GM18951 (cell line): ENCODE results near the gene IFI27L1.

Experiments
- POLR2A ChIP-seq: IDR thresholded peaks from 4 replicates; pipeline ENCODE4 v1.6.1; 2011; ENCODE audit warnings: mild to moderate bottlenecking; ENCODE audit not compliant: insufficient read length, insufficient read depth; ENCODE audit errors: extremely low read depth
- in situ Hi-C: fragments of 300-500 bp; cut with MboI; formaldehyde crosslinking; loops from one replicate; pipeline ENCODE4 v1.12.0; 2022; ENCODE audit warnings: low sequenced_read_pairs, mixed read lengths, inconsistent platforms; ENCODE audit not compliant: unreplicated experiment

Gene IFI27L1

DNA sequence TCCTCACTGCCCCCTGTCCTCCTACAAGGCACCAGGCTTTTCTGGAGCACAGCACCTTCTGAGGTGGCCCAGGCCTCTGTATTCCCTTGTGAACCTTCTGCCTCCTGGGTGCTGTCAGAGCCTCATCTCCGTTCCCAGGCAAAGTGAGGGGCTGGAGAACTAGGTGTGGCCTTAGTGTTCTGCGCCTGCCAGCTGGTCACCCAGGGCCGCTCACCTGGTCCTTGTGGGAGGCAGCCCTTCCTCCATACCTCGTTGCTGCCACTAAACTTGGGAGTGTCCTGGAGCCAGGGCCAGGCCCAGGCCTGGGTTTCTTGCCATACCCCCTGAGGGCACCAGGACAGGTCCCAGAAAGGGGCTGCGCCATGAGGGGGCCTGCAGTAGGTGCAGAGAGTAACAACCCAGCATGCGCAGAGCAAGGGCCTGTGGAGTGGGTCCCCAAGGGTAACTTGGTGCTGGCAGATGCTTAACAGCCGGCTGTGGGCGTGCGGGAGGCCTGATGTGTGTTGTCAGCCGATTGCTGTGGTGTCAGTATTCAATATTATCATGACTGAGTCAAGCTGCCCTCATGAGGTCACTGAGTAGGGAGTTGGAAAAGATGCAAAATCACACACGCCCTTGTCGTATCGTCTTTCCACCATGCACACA lies 37.9 kb upstream of the IFI27L1 start:
- in situ Hi-C loops: no loop called here
- TF ChIP-seq POLR2A: no peak

DNA sequence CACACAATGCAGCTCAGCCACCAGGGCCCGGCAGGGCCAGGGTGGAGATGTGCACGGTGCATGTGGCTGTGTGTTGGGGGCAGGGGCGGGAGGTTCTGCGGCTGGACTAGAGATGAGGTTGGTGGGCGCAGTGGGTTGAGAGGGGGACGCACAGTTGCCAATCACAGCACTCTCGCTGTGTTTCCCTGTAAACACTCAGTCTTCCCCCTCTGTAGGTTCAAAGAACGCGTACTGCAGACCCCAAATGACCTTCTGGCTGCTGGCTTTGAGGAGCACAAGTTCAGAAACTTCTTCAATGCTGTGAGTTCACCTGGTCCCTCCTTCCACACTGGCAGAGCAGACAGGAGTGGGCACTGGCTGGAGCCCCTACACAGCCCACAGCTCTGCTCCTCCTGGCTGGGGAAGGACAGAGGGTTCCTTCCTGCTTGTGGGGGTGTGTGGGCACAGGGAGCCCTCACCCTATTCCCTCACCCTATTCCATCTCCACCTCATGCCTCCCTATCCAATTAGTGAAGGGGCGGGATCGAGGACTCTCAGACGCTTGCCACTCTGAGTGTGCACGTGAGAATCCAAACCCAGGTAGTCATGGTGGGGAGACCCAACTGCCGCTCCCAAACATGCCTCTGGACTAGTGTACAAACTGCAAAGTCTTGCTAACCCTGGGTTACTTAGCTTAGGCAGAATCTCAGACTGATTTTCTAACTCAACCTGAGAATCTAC lies 37.2 kb upstream of the IFI27L1 start:
- TF ChIP-seq POLR2A: no peak
- in situ Hi-C loops: no loop called here

- TF ChIP-seq POLR2A: no peak
- in situ Hi-C loops: no loop called here
Measured at GRCh38 chr14:94044476-94045091, 36.5 kb upstream of the IFI27L1 start.

- in situ Hi-C loops: no loop called here
- TF ChIP-seq POLR2A: no peak
Measured at GRCh38 chr14:94045101-94045500, 36.0 kb upstream of the IFI27L1 start.

DNA sequence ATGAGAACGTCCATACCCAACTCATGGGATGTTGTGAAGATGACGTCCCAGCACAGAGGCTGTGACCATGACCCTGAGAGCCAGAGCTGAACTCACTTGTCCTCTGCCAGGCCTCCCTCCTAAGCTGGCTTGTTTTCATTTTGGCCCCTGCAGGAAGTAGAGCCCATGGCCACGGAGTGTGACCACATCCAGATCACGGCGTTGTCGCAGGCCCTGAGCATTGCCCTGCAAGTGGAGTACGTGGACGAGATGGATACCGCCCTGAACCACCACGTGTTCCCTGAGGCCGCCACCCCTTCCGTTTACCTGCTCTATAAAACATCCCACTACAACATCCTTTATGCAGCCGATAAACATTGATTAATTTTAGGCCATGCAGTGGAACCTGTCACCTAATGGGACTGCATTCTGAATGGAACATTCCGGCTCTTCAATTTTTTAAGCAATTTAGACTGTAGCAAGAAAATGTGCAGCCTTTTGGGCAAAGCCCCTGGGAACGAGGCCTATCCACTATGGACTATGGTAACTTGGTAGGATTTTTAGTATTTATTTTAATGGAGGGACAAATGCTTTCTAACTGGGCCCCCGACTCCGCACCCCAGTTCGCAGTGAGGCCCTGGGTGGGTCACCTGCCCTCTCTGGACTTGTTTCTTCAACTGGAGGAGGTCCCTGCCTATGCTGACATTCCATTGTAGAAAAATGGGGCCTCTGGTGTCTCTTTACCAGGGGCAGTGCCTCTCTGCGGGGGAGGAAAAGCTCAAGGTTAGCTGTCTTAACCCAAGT lies 35.4 kb upstream of the IFI27L1 start:
- in situ Hi-C loops: no loop called here

DNA sequence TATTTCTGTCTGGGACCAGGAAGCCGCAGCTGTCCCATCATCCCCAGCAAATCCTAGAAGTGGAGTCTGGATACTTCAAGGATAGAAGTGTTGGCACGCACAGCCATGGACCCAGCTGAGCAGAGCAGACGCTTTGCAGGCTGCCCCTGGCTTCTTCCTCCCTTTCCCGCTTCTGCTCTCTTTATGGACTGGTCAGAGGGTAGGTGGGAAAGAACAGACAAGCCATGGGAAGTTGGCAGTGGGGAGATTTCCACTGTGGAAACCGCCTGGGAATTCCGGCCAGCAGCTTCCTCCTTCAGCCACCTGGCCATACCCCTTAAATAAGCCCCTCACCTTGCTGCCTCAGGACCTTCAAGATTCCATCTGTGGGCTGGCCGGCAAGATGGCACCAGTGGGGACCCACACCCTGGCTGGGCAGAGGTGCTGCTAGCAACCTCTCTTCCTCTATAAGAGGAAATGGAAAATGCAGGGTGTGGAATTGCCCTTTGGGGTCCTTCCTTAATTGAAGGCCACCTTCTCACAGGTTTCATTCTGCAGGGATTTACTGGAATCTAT lies 34.3 kb upstream of the IFI27L1 start:
- in situ Hi-C loops: no loop called here
- TF ChIP-seq POLR2A: no peak

More for the DNA sequence above, 35.4 kb upstream of the IFI27L1 start:
- no peak for TF ChIP-seq POLR2A

DNA sequence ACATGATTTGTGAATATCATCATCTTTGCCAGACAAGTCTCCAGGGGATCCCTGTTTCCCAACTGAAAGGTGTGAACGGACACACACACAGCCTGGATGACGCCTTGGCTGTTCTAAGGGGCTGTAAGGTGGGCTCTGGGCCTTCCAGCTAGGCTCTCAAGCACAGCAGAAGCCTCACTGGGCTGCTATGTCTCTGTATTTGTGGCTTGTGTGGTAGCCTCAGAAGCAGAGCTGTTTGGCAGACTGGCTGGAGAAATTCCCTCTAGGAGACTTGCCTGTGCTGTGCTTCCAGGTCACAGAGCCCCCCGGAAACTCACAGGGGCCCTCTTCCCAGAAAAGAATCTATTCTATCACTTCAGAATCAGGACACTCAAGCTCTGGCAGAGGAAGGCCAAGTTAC lies 33.5 kb upstream of the IFI27L1 start:
- in situ Hi-C loops: no loop called here
- TF ChIP-seq POLR2A: no peak

GRCh38 chr14:94048691-94049624 lies 32.2 kb upstream of the IFI27L1 start:
- in situ Hi-C loops: no loop called here
- TF ChIP-seq POLR2A: no peak

DNA sequence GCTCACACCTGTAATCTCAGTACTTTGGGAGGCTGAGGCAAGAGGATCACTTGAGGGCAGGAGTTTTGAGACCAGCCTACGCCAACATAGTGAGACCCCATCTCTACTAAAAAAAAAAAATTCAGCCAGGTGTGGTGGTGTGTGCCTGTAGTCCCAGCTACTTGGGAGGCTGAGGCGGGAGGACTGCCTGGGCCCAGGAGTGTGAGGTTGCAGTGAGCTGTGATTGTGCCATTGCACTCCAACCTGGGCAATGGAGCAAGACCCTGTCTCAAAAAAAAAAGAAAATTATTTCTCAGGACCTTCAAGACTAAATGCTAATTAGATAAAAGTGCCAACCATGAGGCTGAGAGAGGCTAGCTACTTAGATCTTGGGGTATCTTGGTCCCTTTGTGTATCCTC lies 31.5 kb upstream of the IFI27L1 start:
- no peak for TF ChIP-seq POLR2A
- in situ Hi-C loops: no loop called here

- in situ Hi-C loops: no loop called here
- TF ChIP-seq POLR2A: no peak
Measured at GRCh38 chr14:94050231-94050880, 30.8 kb upstream of the IFI27L1 start.

GRCh38 chr14:94051115-94051514 lies 30.0 kb upstream of the IFI27L1 start:
- TF ChIP-seq POLR2A: no peak
- in situ Hi-C loops: no loop called here

DNA sequence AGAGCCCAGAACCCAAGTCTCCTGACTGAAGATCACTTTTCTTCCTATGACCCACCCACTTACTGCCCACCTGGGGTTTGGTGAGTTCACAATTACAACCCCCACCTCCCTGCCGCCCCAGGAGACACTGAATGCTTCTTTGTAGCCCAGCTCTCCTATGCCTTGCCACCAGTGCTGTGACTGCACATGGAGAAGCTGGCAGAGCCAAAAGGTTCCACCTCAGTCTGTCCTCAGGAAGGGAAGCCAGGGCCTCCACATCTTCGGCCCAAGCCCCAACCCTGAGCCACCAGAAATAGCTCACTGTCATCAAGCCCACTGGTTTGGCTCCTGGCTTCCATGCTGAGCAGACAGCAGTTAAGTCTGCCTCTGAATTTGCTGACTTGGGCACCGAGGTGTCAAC lies 29.3 kb upstream of the IFI27L1 start:
- in situ Hi-C loops: no loop called here

More for the DNA sequence above, 29.3 kb upstream of the IFI27L1 start:
- no peak for TF ChIP-seq POLR2A
